MM.1S (cell line): Measurements from ENCODE around the gene C9orf43.

Experiments used
- CTCF ChIP-seq: fragments of 300-600 bp; sonication (generic); IDR thresholded peaks from 2 replicates; pipeline ENCODE4 v1.5.1; 2016; ENCODE audit warnings: antibody characterized with exemption, low read length, mixed read lengths
- EZH2 ChIP-seq: fragments of 300-600 bp; sonication (generic); optimal IDR thresholded peaks from 2 replicates; pipeline ENCODE3; 2017; ENCODE audit warnings: low read depth, mild to moderate bottlenecking, antibody characterized with exemption, low read length, mixed read lengths
- EZH2phosphoT487 ChIP-seq: fragments of 300-600 bp; sonication (generic); IDR thresholded peaks from 2 replicates; pipeline ENCODE4 v1.6.1; 2018; ENCODE audit warnings: antibody characterized with exemption, low read length

- TF ChIP-seq CTCF (no peak), EZH2 (no peak), EZH2phosphoT487 (no peak)
Observed at GRCh38 chr9:113475031-113475430, 64.5 kb downstream of the C9orf43 start.
